ENCODE results near the gene DGLUCY. TPM values are rescaled to one million over a fixed set of nuclear protein-coding genes. Genes with fewer than 3 reads are reported as not detected.
"Not testable (repeated sequence)": the region's sequence is repeated elsewhere in the genome, so short reads cannot be mapped to it uniquely, and the experiment has no call there.

Gene DGLUCY
- total RNA-seq, 1 donor from 2014 or later, result 28.1 TPM

- Mint-ChIP-seq H3K27me3 (no peaks in the 10 kb centered on the region), H3K4me1 (peaks cover 12% of the 10 kb centered on the region), H3K9me3 (no peaks in the 10 kb centered on the region), H3K36me3 (ENCODE audit: low read depth) (peaks cover 34% of the 10 kb centered on the region), H3K27ac (peak overlapping the region; percentile 16), H3K4me3 (no peak overlapping the region)
- intact Hi-C loops (cut with micrococcal nuclease), result no loop called here
- no peak for DNase-seq
Observed at GRCh38 chr14:91154851-91155625, 41.2 kb downstream of the DGLUCY start.

GRCh38 chr14:91155626-91156089 lies 41.8 kb downstream of the DGLUCY start:
- peaks cover 37% of the 10 kb centered on the region for H3K36me3 Mint-ChIP-seq (ENCODE audit: low read depth)
- DNase-seq, result no peak
- H3K27me3 Mint-ChIP-seq, result no peaks in the 10 kb centered on the region
- intact Hi-C loops (cut with micrococcal nuclease), result no loop called here
- no peak overlapping the region for H3K4me3 Mint-ChIP-seq
- H3K27ac Mint-ChIP-seq, result no peak overlapping the region
- H3K9me3 Mint-ChIP-seq, result no peaks in the 10 kb centered on the region
- peaks cover 12% of the 10 kb centered on the region for H3K4me1 Mint-ChIP-seq

- Mint-ChIP-seq H3K4me1 (peaks cover 10% of the 10 kb centered on the region), H3K36me3 (ENCODE audit: low read depth) (peaks cover 36% of the 10 kb centered on the region)
- H3K9me3 Mint-ChIP-seq; H3K27me3 Mint-ChIP-seq; H3K27ac Mint-ChIP-seq; DNase-seq; intact Hi-C loops (cut with micrococcal nuclease); H3K4me3 Mint-ChIP-seq: not testable (repeated sequence)
Observed at GRCh38 chr14:91156142-91156666, 42.3 kb downstream of the DGLUCY start.

DNA sequence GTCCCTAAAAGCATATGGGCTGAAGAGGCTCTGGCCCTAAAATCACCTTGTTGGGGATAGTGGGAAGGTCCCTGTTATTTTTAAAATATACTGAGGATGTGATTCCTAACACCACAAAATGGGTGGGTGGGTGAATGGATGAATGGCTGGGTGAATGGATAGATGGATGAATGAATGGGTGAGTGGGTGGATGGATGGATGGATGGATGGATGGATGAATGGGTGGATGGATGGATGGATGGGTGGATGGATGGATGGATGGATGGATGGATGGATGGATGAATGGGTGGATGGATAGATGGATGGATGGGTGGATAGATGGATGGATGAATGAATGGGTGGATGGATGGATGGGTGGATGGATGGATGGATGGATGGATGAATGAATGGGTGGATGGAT lies 43.0 kb downstream of the DGLUCY start:
- H3K9me3 Mint-ChIP-seq; DNase-seq; intact Hi-C loops (cut with micrococcal nuclease); H3K4me3 Mint-ChIP-seq; H3K27me3 Mint-ChIP-seq; H3K27ac Mint-ChIP-seq: not testable (repeated sequence)
- H3K36me3 Mint-ChIP-seq (ENCODE audit: low read depth), result peaks cover 42% of the 10 kb centered on the region
- peaks cover 10% of the 10 kb centered on the region for H3K4me1 Mint-ChIP-seq

- peaks cover 45% of the 10 kb centered on the region for H3K36me3 Mint-ChIP-seq (ENCODE audit: low read depth)
Observed at GRCh38 chr14:91158091-91158790, 44.4 kb downstream of the DGLUCY start.

GRCh38 chr14:91159182-91159581 lies 45.3 kb downstream of the DGLUCY start:
- Mint-ChIP-seq H3K36me3 (ENCODE audit: low read depth) (peaks cover 49% of the 10 kb centered on the region), H3K27ac (no peak overlapping the region), H3K9me3 (no peaks in the 10 kb centered on the region), H3K4me1 (peaks cover 4% of the 10 kb centered on the region), H3K4me3 (no peak overlapping the region), H3K27me3 (no peaks in the 10 kb centered on the region)
- DNase-seq, result no peak
- intact Hi-C loops (cut with micrococcal nuclease), result no loop called here

More at GRCh38 chr14:91158091-91158790, 44.4 kb downstream of the DGLUCY start:
- peaks cover 6% of the 10 kb centered on the region for H3K4me1 Mint-ChIP-seq
- H3K9me3 Mint-ChIP-seq, result no peaks in the 10 kb centered on the region
- H3K4me3 Mint-ChIP-seq, result no peak overlapping the region
- H3K27me3 Mint-ChIP-seq, result no peaks in the 10 kb centered on the region
- no peak overlapping the region for H3K27ac Mint-ChIP-seq
- no peak for DNase-seq
- intact Hi-C loops (cut with micrococcal nuclease), result no loop called here

- DNase-seq, result no peak
- no peak overlapping the region for H3K4me3 Mint-ChIP-seq
- H3K27me3 Mint-ChIP-seq, result no peaks in the 10 kb centered on the region
- peak overlapping the region; percentile 39 for H3K27ac Mint-ChIP-seq
- intact Hi-C loops (cut with micrococcal nuclease), result no loop called here
- H3K9me3 Mint-ChIP-seq, result no peaks in the 10 kb centered on the region
- peaks cover 4% of the 10 kb centered on the region for H3K4me1 Mint-ChIP-seq
- peaks cover 51% of the 10 kb centered on the region for H3K36me3 Mint-ChIP-seq (ENCODE audit: low read depth)
Observed at GRCh38 chr14:91159906-91160305, 46.0 kb downstream of the DGLUCY start.

GRCh38 chr14:91163316-91163715 lies 49.4 kb downstream of the DGLUCY start:
- no peaks in the 10 kb centered on the region for H3K27me3 Mint-ChIP-seq
- intact Hi-C loops (cut with micrococcal nuclease), result no loop called here
- H3K27ac Mint-ChIP-seq, result no peak overlapping the region
- no peak overlapping the region for H3K4me3 Mint-ChIP-seq
- no peaks in the 10 kb centered on the region for H3K4me1 Mint-ChIP-seq
- no peak for DNase-seq
- H3K9me3 Mint-ChIP-seq, result no peaks in the 10 kb centered on the region
- peaks cover 59% of the 10 kb centered on the region for H3K36me3 Mint-ChIP-seq (ENCODE audit: low read depth)

- intact Hi-C loops (cut with micrococcal nuclease), result no loop called here
- H3K27ac Mint-ChIP-seq, result no peak overlapping the region
- H3K27me3 Mint-ChIP-seq, result no peaks in the 10 kb centered on the region
- no peaks in the 10 kb centered on the region for H3K4me1 Mint-ChIP-seq
- DNase-seq, result no peak
- H3K36me3 Mint-ChIP-seq (ENCODE audit: low read depth), result peaks cover 57% of the 10 kb centered on the region
- no peak overlapping the region for H3K4me3 Mint-ChIP-seq
- no peaks in the 10 kb centered on the region for H3K9me3 Mint-ChIP-seq
Observed at GRCh38 chr14:91164676-91165075, 50.8 kb downstream of the DGLUCY start.

DNA sequence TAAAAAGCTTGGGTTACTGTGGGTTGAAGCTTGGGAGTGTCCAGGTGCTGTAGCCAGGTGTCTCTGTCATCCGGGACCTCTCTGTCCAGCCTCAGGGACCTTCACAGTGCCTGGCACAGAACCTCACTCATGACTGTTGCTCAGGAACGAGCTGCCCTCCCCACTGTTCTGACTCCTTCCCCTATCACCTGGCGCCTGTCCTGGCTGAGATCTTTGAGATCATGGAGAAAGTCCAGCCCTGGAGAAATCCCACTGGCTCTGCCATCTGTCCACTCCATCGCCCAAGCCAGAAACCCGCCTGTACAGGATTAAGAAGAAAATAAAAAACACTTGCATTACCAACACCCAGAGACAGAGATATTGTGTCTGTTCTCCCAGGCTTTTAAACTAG lies 53.5 kb downstream of the DGLUCY start:
- intact Hi-C loops (cut with micrococcal nuclease), result no loop called here
- no peaks in the 10 kb centered on the region for H3K9me3 Mint-ChIP-seq
- no peaks in the 10 kb centered on the region for H3K4me1 Mint-ChIP-seq
- peaks cover 34% of the 10 kb centered on the region for H3K36me3 Mint-ChIP-seq (ENCODE audit: low read depth)
- H3K27ac Mint-ChIP-seq, result no peak overlapping the region
- no peaks in the 10 kb centered on the region for H3K27me3 Mint-ChIP-seq
- no peak for DNase-seq
- H3K4me3 Mint-ChIP-seq, result no peak overlapping the region

- intact Hi-C loops (cut with micrococcal nuclease), result loop anchor here (5.0 kb wide), 1 partner anchor 33 kb away; no protein-coding TSS in a partner anchor
- no peak overlapping the region for H3K27ac Mint-ChIP-seq
- no peak overlapping the region for H3K4me3 Mint-ChIP-seq
- no peaks in the 10 kb centered on the region for H3K27me3 Mint-ChIP-seq
- H3K9me3 Mint-ChIP-seq, result no peaks in the 10 kb centered on the region
- peaks cover 34% of the 10 kb centered on the region for H3K36me3 Mint-ChIP-seq (ENCODE audit: low read depth)
- peaks cover 5% of the 10 kb centered on the region for H3K4me1 Mint-ChIP-seq
- no peak for DNase-seq
Observed at GRCh38 chr14:91169951-91170350, 56.1 kb downstream of the DGLUCY start.

DNA sequence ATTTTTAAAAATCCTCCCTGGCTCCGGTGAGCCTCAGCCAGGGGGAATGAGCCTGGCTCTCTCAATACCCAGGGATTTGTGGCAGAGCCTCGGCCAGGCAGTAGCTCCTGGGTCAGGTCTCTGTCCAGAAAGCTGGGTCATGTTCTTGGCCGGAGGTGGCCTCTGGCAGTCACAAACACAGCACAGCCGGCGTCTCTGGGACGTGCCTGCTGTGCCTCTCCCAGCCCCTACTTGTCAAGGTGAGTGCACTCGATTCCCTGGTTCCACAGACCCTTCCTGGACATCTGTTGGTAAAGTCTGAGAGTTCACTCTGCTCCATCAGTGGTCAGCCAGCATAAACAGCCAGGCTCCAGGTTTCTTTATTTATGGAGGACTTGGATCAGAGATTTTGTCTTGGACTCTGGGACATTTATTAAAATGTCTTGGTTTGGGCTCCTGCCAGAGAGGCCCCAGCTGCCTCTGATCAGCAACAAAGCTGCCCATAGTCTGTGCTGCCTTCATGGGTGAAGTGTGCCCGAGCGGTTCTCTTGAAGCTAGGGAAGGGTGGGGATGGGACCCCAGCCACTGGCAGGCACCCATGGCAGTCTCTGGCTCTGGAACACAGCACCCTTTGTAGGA lies 56.7 kb downstream of the DGLUCY start:
- no peak overlapping the region for H3K27ac Mint-ChIP-seq
- H3K36me3 Mint-ChIP-seq (ENCODE audit: low read depth), result peaks cover 36% of the 10 kb centered on the region
- peaks cover 5% of the 10 kb centered on the region for H3K4me1 Mint-ChIP-seq
- no peaks in the 10 kb centered on the region for H3K9me3 Mint-ChIP-seq
- DNase-seq, result no peak
- H3K4me3 Mint-ChIP-seq, result no peak overlapping the region
- intact Hi-C loops (cut with micrococcal nuclease), result loop anchor here (5.0 kb wide), 1 partner anchor 33 kb away; no protein-coding TSS in a partner anchor
- no peaks in the 10 kb centered on the region for H3K27me3 Mint-ChIP-seq

- H3K27me3 Mint-ChIP-seq, result no peaks in the 10 kb centered on the region
- H3K36me3 Mint-ChIP-seq (ENCODE audit: low read depth), result peaks cover 36% of the 10 kb centered on the region
- no peaks in the 10 kb centered on the region for H3K9me3 Mint-ChIP-seq
- H3K4me3 Mint-ChIP-seq, result no peak overlapping the region
- intact Hi-C loops (cut with micrococcal nuclease), result loop anchor here (5.0 kb wide), 1 partner anchor 34 kb away; no protein-coding TSS in a partner anchor
- H3K4me1 Mint-ChIP-seq, result peaks cover 5% of the 10 kb centered on the region
- no peak for DNase-seq
- H3K27ac Mint-ChIP-seq, result no peak overlapping the region
Observed at GRCh38 chr14:91171291-91171690, 57.4 kb downstream of the DGLUCY start.

Data from activated CD4-positive, alpha-beta T cell treated with anti-CD3 and anti-CD28 coated beads, Interleukin-2, amount 10 ng/mL, durations not matched to agents 24 days and 14 days (primary cell).